Loucy (cell line): ENCODE measurements around the gene RAD50.

ENCODE experiments used
- CTCF ChIP-seq: fragments of 200-600 bp; sonication (generic); conservative IDR thresholded peaks from 2 replicates; pipeline ENCODE4 v1.5.1; 2014; ENCODE audit warnings: mild to moderate bottlenecking, antibody characterized with exemption, low read length
- EZH2phosphoT487 ChIP-seq: fragments of 200-600 bp; IDR thresholded peaks from 2 replicates; pipeline ENCODE4 v1.6.1; 2018; ENCODE audit warnings: antibody characterized with exemption, mild to moderate bottlenecking, moderate library complexity, borderline replicate concordance

- TF ChIP-seq CTCF (no peak), EZH2phosphoT487 (no peak)
Observed at GRCh38 chr5:132664696-132665209, 108.0 kb downstream of the RAD50 start.
